Keratinocyte (primary cell): ENCODE data around the gene RAD54L. TPM values are rescaled to one million over a fixed set of nuclear protein-coding genes. Genes with fewer than 3 reads are reported as not detected.

ENCODE experiments used
- DNase-seq: peaks from one replicate; pipeline ENCODE4 v3.0.0-alpha.2; 2011; ENCODE audit warnings: low read depth, missing footprints, low spot score
- FAIRE-seq: peaks from 2 replicates; lab custom pipeline; 2011; peaks lifted over from hg19 to GRCh38; lab: Jason Lieb, UNC
- H2AFZ ChIP-seq: 2 replicates; pipeline ENCODE4 v1.6.0; 2012; ENCODE audit warnings: low read length, control low read depth, inconsistent platforms; ENCODE audit not compliant: control insufficient read depth
- H3K27ac ChIP-seq: 2 replicates; pipeline ENCODE4 v1.5.1; 2011; ENCODE audit warnings: low read length; ENCODE audit not compliant: control insufficient read depth, insufficient read depth
- H3K27me3 ChIP-seq: 3 replicates; pipeline ENCODE4 v1.6.0; 2011; ENCODE audit warnings: low read length; ENCODE audit not compliant: control insufficient read depth, insufficient read depth; ENCODE audit errors: extremely low read depth
- H3K36me3 ChIP-seq, 2 experiments: 2 replicates in 1 of 2; 3 replicates in 1 of 2; pipeline ENCODE4 v1.5.1; 2011; ENCODE audit warnings: low read length in 2 of 2, mild to moderate bottlenecking in 1 of 2; ENCODE audit not compliant: control insufficient read depth in 2 of 2, insufficient read depth in 2 of 2; ENCODE audit errors: extremely low read depth in 1 of 2
- H3K4me1 ChIP-seq: 3 replicates; pipeline ENCODE4 v1.5.1; 2011; ENCODE audit warnings: low read length; ENCODE audit not compliant: control insufficient read depth, insufficient read depth; ENCODE audit errors: extremely low read depth
- H3K4me2 ChIP-seq: 3 replicates; pipeline ENCODE4 v1.6.0; 2011; ENCODE audit warnings: low read depth, low read length; ENCODE audit not compliant: control insufficient read depth, insufficient read depth; ENCODE audit errors: extremely low read depth
- H3K4me3 ChIP-seq, 3 experiments: fragments of 200-600 bp in 1 of 3; sonication (generic) in 1 of 3; 2 replicates in 2 of 3; 3 replicates in 1 of 3; pipeline ENCODE4 v1.5.1; 2011 to 2016; ENCODE audit warnings: low read length in 3 of 3, mild to moderate bottlenecking in 3 of 3, control low read depth in 2 of 3, inconsistent platforms in 1 of 3, low read depth in 1 of 3, mixed read lengths in 1 of 3, mixed run types in 1 of 3, moderate library complexity in 1 of 3; ENCODE audit not compliant: control insufficient read depth in 2 of 3, insufficient read depth in 2 of 3; ENCODE audit errors: extremely low read depth in 1 of 3
- H3K79me2 ChIP-seq: 2 replicates; pipeline ENCODE4 v1.6.0; 2012; ENCODE audit warnings: low read length; ENCODE audit not compliant: control insufficient read depth, insufficient read depth
- H3K9ac ChIP-seq: 3 replicates; pipeline ENCODE4 v1.6.0; 2011; ENCODE audit warnings: low read length; ENCODE audit not compliant: control insufficient read depth, insufficient read depth; ENCODE audit errors: extremely low read depth
- H3K9me1 ChIP-seq: 3 replicates; pipeline ENCODE4 v1.6.0; 2011; ENCODE audit warnings: low read length; ENCODE audit not compliant: control insufficient read depth, insufficient read depth; ENCODE audit errors: extremely low read depth
- H3K9me3 ChIP-seq: 2 replicates; pipeline ENCODE4 v1.5.1; 2012; ENCODE audit warnings: low read depth, low read length; ENCODE audit not compliant: control insufficient read depth
- H4K20me1 ChIP-seq: 3 replicates; pipeline ENCODE4 v1.6.0; 2011; ENCODE audit warnings: low read length; ENCODE audit not compliant: control insufficient read depth, insufficient read depth; ENCODE audit errors: extremely low read depth
- CTCF ChIP-seq, 3 experiments: IDR thresholded peaks in 1 of 3; conservative IDR thresholded peaks in 1 of 3; optimal IDR thresholded peaks in 1 of 3; 2 replicates in 2 of 3; 3 replicates in 1 of 3; pipeline versions ENCODE3 to v1.5.1; 2011; ENCODE audit warnings: low read length in 3 of 3, mild to moderate bottlenecking in 3 of 3, moderate library complexity in 2 of 3, control low read depth in 1 of 3, inconsistent platforms in 1 of 3; ENCODE audit not compliant: insufficient read depth in 2 of 3; ENCODE audit errors: extremely low read depth in 1 of 3
- EZH2 ChIP-seq: IDR thresholded peaks from one replicate; pipeline ENCODE4 v1.6.1; 2012; ENCODE audit warnings: inconsistent platforms, mild to moderate bottlenecking, low read length, moderate library complexity
- dilution Hi-C: fragments of 300-500 bp; cut with MboI; formaldehyde crosslinking; loops from one replicate; pipeline ENCODE4 v1.7.0; 2020; ENCODE audit warnings: low sequenced_read_pairs; ENCODE audit not compliant: extremely low pct_ligation_motif_present
- polyA plus RNA-seq, 5 experiments: library from polyadenylated mRNA; depleted of rRNA in 3 of 5; stranded (reverse) in 3 of 5; stranded (forward) in 1 of 5; unstranded in 1 of 5; fragments of >200 nt; gene quantifications; 1 replicate in 1 of 5; 2 replicates in 3 of 5; 3 replicates in 1 of 5; pipeline versions ENCODE4 v1.2.1 to v1.2.3, GENCODE V29; 2011 to 2012; ENCODE audit warnings: missing spikeins in 2 of 5, low read depth in 1 of 5, low replicate concordance in 1 of 5

RAD54L gene
- polyA plus RNA-seq, 1 donor (not counting 4 experiments of a cell fraction or from before 2014, with no cell fraction given): 3.8 TPM

GRCh38 chr1:46205791-46206190, 41.8 kb upstream of the RAD54L start:
- H3K9me3 ChIP-seq: no peaks in the 10 kb centered on the region
- FAIRE-seq (peak; percentile 72), DNase-seq (no peak)
- no peak overlapping the region for H2AFZ ChIP-seq
- no peaks in the 10 kb centered on the region for H3K36me3 ChIP-seq
- H3K9ac ChIP-seq: no peak overlapping the region
- peaks cover 25% of the 10 kb centered on the region for H3K4me1 ChIP-seq
- peak overlapping the region in 1 of 3 experiments; percentile 5 for H3K4me3 ChIP-seq
- TF ChIP-seq EZH2 (no peak), CTCF (optimal IDR thresholded peaks at IDR 0.05 in 1 of 3, IDR thresholded peaks at IDR 0.05 in 1 of 3, conservative IDR thresholded peaks at IDR 0.05 in 1 of 3; ENCODE audit: extremely low read depth in 1 of 3, insufficient read depth in 2 of 3, low read length in 3 of 3) (no peak)
- H3K9me1 ChIP-seq: no peaks in the 10 kb centered on the region
- H3K4me2 ChIP-seq: peak overlapping the region; percentile 96
- H3K27me3 ChIP-seq: no peaks in the 10 kb centered on the region
- dilution Hi-C loops: no loop called here
- peaks cover 24% of the 10 kb centered on the region for H3K79me2 ChIP-seq
- no peaks in the 10 kb centered on the region for H4K20me1 ChIP-seq
- H3K27ac ChIP-seq: no peak overlapping the region

DNA sequence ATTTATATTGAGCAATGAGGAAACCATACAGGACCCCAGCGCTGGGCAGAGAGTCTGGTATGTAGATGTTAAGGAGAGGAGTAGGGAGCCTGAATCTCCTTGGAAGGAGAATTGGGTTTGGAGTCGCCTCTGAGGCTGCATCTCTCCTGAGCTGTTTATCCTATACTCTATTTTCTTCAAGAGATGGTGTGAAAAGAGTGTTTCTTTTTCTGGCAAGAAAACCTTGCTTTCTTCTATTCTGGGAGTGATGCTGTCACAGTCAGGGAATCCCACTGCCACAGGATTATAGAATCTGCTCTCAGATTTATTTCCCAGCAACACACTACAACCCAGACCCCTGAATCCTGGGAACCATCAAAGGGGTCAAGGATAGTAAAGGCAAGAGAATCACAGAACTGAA, 41.2 kb upstream of the RAD54L start:
- H3K9me3 ChIP-seq: no peaks in the 10 kb centered on the region
- TF ChIP-seq EZH2 (no peak), CTCF (optimal IDR thresholded peaks at IDR 0.05 in 1 of 3, IDR thresholded peaks at IDR 0.05 in 1 of 3, conservative IDR thresholded peaks at IDR 0.05 in 1 of 3; ENCODE audit: extremely low read depth in 1 of 3, insufficient read depth in 2 of 3, low read length in 3 of 3) (no peak)
- dilution Hi-C loops: no loop called here
- H3K27me3 ChIP-seq: no peaks in the 10 kb centered on the region
- H3K9me1 ChIP-seq: no peaks in the 10 kb centered on the region
- no peaks in the 10 kb centered on the region for H3K36me3 ChIP-seq
- no peak overlapping the region for H3K9ac ChIP-seq
- H3K27ac ChIP-seq: no peak overlapping the region
- H3K4me3 ChIP-seq: no peak overlapping the region
- H2AFZ ChIP-seq: no peak overlapping the region
- FAIRE-seq: no peak
- H4K20me1 ChIP-seq: no peaks in the 10 kb centered on the region
- peaks cover 25% of the 10 kb centered on the region for H3K4me1 ChIP-seq
- no peak overlapping the region for H3K4me2 ChIP-seq
- H3K79me2 ChIP-seq: peaks cover 24% of the 10 kb centered on the region
- DNase-seq: no peak
